ENCODE measurements around the gene AP1B1.

GRCh38 chr22:29299136-29299900 lies 89.1 kb downstream of the AP1B1 start:
- TF ChIP-seq CTCF (IDR thresholded peaks at IDR 0.05; ENCODE audit: low read depth, low read length, missing input control): no peak
- TF ChIP-seq TAF1 (conservative IDR thresholded peaks at IDR 0.05): no peak
- TF ChIP-seq EGR1 (IDR thresholded peaks at IDR 0.05; ENCODE audit: low read depth in 2 of 2): no peak
- no peak for TF ChIP-seq ATF3 (IDR thresholded peaks at IDR 0.05)
- TF ChIP-seq SP1 (IDR thresholded peaks at IDR 0.05): no peak
- TF ChIP-seq RAD21 (IDR thresholded peaks at IDR 0.05): no peak
- TF ChIP-seq FOXA1 (IDR thresholded peaks at IDR 0.05): no peak
